GM19463 (cell line): ENCODE measurements around the gene CCDC51.

Experiments used
- ATAC-seq: cut with Tn5 transposase; IDR thresholded peaks from one replicate; pipeline ENCODE4 v1.9.1; 2021; ENCODE audit warnings: mild to moderate bottlenecking, moderate library complexity; ENCODE audit not compliant: unreplicated experiment

The CCDC51 gene

DNA sequence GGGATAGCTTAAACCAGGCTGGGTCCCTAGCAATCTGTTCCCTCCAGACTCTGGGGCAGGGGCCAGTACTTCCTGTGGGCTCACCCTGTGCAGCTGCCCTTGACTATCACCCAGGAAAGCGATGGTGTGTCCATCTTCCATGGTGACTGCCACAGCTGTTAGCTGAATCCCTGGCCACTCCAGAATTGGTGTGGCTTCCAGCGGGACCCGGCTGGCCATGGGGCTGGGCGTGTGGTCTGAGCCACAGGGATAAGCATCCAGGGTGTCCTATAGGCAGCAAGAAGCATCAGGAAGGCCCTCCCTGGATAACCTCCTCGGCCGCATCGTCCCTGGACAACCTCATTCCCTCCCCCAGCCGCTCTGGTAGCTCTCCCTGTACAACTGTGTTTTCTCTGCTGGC lies 17.2 kb downstream of the CCDC51 start:
- no peak for ATAC-seq

DNA sequence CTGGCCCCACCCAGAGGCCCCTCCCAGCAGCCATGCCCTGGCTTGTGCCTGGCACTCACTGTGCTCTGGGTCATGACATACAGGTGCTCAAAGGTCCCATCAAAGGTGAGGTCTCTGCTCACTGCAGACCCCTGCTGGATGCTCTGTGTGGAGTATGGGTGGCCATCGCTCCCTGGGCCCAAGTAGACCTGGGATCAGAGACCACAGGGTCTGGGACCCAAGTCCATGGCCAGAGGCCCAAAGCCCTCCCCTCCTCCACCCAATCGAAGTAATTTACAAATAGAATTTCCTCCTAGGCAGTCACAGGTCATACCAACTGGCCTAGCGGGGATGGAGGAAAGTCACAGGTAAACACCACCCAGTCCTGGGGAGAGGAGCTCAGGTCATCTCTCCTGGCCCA lies 17.6 kb downstream of the CCDC51 start:
- ATAC-seq: no peak

DNA sequence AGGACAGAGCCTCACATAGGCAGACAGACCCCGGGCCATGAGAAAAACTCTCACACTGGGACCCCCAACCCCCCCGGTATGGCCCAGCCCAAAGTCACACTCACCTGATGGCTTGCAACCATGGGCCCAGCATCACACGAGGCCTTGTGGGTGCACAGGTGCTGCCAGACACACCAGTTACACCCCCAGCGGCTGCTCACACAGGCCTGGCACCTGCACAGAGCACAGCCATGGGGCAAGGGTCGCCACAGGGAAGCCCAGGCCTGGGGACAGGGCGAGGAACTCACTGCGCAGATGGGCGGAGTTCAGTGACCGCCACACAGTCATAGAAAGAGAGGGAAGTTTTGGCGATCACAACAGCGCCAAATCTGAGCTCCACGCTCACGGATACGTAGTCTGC lies 19.4 kb downstream of the CCDC51 start:
- no peak for ATAC-seq

GRCh38 chr3:48419597-48419996 lies 20.3 kb downstream of the CCDC51 start:
- ATAC-seq: no peak

GRCh38 chr3:48419149-48419548 lies 20.8 kb downstream of the CCDC51 start:
- ATAC-seq: no peak

DNA sequence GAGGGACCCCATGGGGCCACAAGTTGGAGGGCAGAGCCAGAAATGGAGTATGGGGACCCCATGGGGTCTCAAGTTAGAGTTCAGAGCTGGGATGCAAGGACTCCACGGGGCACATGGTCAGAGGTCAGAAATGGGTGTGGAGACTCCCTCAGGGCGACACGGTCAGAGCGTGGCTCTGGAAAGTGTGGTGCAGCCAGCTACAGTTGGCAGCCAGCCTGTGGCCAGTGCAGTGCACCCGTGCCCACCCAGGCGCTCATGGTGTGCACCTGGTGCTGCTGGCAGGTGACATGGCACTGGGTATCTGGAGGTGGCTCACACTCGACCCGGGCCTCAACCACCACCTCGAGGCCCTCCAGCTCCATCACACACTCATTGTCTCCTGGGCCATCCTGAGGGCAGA lies 21.3 kb downstream of the CCDC51 start:
- no peak for ATAC-seq

DNA sequence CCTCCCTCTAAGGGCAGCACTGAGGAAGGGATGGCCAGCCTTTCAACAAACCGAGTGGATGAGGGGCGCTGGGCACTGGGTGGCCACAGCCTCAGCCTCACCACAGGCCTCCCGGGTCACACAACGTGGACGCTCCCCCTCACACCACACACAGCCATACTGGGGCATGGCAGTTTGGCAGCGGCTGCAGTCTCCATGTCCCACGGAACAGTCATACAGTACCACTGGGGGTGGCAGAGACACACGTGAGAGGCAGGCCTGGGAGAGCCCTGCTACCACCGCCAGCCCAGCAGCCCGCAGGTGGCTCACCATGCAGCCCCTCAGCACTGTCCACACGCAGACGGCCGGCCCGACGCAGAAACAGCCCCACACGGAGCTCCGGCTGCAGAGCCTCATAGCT lies 21.8 kb downstream of the CCDC51 start:
- no peak for ATAC-seq

GRCh38 chr3:48417529-48418108 lies 22.3 kb downstream of the CCDC51 start:
- no peak for ATAC-seq

GRCh38 chr3:48416546-48416945 lies 23.4 kb downstream of the CCDC51 start:
- no peak for ATAC-seq

GRCh38 chr3:48416091-48416505 lies 23.8 kb downstream of the CCDC51 start:
- ATAC-seq: no peak

DNA sequence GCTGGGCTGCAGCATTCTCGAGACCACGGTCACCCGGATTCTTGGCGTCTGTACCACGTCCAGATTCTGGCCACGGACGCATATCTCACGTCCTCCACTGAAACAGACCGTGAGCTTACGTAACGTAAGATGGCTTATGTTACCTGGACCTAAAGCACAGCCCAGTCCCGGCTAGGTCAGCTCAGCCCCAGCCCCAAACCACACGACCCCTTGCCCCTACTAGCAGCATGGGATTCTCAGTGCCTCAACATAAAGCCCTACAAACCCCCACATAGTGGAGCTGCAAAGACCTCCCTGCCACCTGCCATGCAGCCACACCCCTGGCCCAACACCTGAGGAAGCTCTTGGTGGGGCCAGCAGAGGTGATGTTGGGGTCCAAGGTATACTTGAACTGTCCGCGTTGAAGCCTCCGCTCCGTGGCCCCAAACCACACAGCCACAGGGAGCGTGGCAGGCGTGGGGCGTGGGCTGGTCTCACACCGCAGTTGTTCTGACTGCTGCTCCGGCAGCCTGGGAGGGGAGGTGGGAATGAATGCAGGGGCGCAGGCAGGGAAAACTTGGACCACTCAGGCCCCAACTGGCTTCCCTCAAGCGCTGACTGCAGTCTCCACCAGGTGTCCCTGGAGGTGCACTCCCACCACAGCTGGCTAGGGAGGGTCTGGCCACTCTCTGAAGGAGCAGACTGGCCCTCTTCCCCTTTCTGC lies 24.5 kb downstream of the CCDC51 start:
- no peak for ATAC-seq

- no peak for ATAC-seq
Measured at GRCh38 chr3:48414376-48415250, 25.3 kb downstream of the CCDC51 start.

DNA sequence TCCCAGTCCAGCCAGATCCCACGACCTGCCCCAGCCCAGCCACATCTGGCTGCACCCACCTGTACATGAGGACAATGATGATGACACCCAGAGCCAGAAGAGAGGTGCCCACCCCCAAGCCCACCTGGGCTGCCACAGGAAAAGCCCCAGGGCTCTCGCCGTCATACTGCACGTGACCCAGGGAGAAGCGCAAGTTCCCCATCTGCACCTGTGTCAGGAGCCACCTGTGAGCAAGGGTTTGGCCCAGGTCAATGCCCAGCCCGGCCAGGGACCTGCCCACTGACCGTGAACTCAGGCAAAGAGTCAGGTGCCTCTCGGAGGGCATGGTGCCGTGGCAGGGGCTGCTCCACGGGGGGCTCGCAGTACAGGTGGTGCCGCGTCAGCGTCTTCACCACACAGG lies 26.3 kb downstream of the CCDC51 start:
- no peak for ATAC-seq

DNA sequence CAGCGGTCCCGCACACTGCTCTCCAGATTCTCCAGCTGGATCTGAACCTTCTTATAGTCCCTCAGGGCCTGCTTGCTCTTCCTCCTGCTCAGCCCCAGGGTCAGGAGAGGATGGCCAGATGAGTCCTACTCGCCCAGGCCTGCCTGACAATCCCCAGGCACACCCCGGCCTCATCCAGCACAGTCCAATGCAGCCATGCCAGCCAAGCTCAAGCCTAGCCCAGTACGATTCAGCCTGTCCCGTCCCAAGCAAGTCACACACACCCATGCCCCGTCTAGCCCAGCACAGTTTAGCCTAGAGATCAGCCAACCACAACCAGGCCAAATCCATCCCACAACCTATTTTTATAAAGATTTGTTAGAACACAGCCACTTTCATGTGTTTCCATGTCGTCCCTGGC lies 26.8 kb downstream of the CCDC51 start:
- ATAC-seq: no peak

GRCh38 chr3:48412375-48413001 lies 27.4 kb downstream of the CCDC51 start:
- no peak for ATAC-seq

DNA sequence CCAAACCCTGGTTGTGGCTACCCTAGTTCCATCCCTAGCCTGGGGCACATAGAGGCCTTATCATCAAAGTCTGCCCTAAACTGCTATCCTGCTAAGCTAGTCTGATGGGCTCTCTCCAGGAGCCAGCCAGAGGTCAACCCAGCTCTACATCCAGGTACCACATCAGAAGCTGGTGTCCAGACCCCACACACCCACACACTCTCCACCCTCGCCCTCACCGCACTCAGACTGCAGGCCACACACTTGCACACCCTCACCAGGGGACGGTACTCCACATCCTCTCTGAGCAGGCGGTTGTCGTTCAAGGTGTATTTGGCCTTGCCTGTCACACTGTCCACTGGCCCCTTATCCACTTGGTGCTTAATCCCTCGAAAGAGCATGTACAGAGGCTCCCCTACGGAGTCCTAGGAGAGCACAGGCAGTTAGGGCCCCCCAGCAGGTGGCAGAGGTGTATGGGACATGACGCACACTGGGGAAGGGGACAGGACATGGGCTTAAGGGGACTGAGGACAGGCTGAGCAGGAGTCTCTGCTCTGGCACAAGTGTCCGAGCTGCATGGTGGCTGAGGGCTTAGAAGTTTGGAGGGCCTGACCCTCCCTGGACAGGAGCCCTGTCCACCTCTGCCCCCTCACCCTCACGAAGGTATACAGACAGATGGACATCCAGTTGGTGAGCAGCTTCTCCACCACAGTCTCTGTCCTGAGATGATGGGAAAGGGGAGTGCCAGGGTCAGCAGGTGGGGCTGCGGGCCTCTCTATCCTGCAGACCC lies 28.1 kb downstream of the CCDC51 start:
- ATAC-seq: no peak

GRCh38 chr3:48411041-48411588 lies 28.8 kb downstream of the CCDC51 start:
- ATAC-seq: no peak

GRCh38 chr3:48410205-48411040 lies 29.5 kb downstream of the CCDC51 start:
- ATAC-seq: no peak
